ENCODE data around the gene LEAP2. TPM values are rescaled to one million over a fixed set of nuclear protein-coding genes. Genes with fewer than 3 reads are reported as not detected.
"Not testable (repeated sequence)": the region's sequence is repeated elsewhere in the genome, so short reads cannot be mapped to it uniquely, and the experiment has no call there.

LEAP2 gene
- total RNA-seq, 1 experiment from 2014 or later = not detected

DNA sequence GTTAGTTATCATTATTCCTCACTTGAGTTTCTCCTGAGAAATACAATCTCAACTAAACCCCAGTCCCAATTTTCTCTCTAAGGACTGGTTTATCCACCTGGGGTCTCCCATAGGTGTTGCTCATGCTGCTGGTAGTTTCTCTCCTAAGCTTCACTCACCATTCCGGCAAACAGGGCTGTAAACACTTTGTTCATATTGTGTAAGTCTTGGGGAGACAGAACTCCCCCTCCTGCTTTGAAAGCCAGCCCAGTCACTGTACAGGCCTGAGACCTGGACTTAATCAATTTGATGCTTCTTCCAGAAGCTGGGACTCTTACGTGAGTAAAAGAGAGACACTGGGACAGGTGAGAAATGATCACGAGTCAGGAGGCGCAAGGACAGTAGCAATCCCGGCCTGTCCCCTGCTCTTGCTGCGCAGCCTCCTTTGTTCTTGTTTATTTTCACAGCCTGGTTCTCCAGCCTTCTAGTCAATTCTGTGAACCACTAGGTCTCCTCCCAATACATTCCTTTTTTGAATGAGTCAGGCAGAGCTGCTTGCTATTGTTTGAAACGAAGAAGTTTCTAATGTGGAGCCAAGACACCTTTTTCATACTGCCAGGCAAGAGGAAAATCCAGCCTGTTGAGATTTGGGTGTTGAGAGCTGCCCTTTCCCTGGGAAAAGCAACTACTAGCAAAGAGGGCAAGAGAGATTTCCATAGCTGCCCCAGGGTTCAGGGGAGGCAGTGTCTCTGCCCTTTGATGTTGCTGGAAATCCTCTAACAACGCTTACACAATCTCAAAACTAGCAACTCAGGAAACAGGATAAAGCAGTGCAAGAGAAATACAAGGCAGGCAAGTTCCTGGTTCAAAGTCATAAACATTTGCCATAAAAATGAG lies 33.8 kb upstream of the LEAP2 start:
- in situ Hi-C loops (cut with HindIII; ENCODE audit: low sequenced_read_pairs) = no loop called here
- no peak for DNase-seq (ENCODE audit: low spot score)

DNA sequence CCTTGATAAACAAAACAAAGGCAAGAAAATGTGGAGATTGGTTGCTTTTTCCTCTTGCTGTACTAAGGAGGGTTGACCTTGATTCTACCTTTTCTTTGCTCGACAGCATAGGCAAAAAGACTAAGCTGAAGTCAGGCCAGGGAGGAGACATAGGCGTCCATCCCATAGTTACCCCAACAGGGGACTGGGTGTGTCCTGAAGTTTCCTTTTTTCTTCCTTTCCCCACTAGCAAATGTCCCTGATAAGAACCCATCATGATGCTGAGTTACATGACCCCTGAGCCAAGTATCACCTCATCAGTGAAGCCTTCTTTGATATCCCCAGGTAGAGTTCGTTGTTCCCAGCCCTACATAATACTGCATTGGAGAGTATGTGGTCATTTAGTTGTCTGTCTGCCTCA lies 33.2 kb upstream of the LEAP2 start:
- no peak for DNase-seq (ENCODE audit: low spot score)
- in situ Hi-C loops (cut with HindIII; ENCODE audit: low sequenced_read_pairs) = no loop called here

DNA sequence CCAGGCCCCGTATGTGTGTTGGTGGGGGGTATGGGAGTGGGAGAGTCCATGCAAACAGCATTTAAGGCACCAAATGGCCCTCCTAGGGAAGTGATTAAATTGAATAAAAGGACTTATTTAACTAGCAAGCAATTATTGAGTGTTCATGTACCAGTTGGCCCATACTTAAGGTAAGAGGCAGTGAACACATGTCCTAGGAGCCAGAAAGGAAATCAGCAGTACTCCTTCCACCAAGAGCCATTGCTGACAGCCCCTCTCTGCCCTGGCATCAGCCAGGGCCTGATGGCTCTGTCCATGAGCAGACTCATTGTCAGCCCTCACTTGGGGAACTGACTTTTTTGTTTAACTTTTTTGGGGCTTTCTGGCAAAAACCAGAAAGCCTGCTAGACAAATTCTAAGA lies 32.6 kb upstream of the LEAP2 start:
- no peak for DNase-seq (ENCODE audit: low spot score)
- in situ Hi-C loops (cut with HindIII; ENCODE audit: low sequenced_read_pairs) = no loop called here

DNA sequence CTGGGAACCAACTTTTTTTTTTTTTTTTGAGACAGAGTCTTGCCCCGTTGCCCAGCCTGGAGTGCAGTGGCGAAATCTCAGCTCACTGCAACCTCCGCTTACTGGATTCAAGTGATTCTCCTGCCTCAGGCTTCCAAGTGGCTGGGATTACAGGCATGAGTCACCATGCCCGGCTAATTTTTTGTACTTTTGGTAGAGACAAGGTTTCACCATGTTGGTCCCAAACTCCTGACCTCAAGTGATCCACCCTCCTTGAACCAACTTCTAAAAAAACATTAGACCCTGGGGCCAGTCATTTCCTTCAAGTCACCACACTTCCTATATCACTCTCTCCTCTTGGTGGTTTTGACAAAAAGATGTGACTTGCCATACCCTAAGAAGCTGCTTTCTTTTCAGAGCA lies 32.2 kb upstream of the LEAP2 start:
- in situ Hi-C loops (cut with HindIII; ENCODE audit: low sequenced_read_pairs) = no loop called here
- DNase-seq (ENCODE audit: low spot score) = no peak

DNA sequence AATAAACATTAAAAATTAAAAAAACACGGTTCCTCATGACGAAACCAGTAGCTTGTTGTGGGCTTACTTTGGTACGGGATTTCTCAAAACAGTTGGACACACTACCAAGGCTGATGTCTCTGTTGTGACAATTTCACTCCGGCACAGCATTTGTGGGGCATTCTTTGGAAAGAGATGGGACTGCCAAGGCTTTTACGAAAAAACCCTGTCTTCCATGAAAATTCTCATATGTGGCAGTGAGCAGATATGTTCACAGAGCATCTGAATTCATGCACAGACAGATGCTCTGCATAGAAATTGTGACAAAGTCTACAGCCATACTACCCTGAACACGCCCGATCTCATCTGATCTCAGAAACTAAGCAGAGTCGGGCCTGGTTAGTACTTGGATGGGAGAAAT lies 25.2 kb upstream of the LEAP2 start:
- in situ Hi-C loops (cut with HindIII; ENCODE audit: low sequenced_read_pairs) = no loop called here
- no peak for DNase-seq (ENCODE audit: low spot score)

DNA sequence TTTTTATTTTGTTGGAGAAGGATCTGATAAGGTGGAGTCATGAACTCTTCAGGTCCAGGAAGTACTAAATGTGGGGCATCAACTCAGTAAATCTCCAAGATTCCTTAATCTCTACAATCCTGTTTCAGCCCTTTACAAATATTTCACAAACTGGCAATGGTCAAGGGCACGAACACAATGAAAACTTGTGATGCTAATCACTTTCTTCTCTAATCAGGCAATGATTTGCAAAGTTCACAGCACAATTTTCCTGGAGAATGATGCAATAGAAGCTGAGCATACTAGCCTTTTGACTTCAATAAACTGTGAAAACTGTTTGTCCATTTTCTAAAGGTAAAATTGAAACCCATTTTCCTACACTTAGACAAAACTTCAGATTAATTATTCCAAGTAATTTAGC lies 24.1 kb upstream of the LEAP2 start:
- in situ Hi-C loops (cut with HindIII; ENCODE audit: low sequenced_read_pairs) = no loop called here
- no peak for DNase-seq (ENCODE audit: low spot score)

DNA sequence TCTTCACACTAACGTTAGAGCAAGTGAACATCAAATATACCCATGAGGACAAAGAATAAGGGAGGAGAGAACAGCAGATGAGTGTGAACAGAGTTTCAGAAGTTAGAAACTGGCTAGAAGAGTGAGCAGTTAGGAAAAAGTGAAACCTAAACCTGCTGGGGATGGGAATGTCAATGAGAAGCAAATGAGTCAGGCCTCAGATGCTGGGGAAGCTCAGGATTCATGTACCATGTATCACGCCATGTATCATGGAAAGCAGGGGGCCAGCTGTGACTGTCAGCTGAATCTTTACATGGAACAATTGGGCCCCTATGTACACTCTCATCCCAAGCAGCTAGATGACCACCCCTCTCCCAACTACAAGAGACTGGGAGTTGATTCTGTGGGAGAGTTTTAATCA lies 23.4 kb upstream of the LEAP2 start:
- in situ Hi-C loops (cut with HindIII; ENCODE audit: low sequenced_read_pairs) = no loop called here
- DNase-seq (ENCODE audit: low spot score) = no peak

DNA sequence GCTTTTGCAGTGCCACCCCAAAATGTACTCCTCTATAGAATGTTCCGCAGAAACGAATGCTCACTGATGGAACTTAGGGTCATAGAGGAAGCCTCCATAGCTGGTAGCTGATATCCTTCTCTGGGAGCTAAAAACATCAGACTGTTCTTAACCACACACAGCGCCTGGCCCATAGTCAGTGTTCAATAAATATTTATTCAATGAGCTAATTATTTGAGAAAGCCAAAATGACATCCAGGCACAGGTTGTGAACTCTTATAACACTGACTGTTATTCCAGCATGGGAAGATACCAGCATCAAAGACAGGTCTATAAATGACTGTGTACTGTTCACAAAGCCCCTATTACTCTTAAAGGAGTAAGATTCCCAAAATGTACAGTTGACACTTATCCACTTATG lies 20.1 kb upstream of the LEAP2 start:
- no peak for DNase-seq (ENCODE audit: low spot score)
- in situ Hi-C loops (cut with HindIII; ENCODE audit: low sequenced_read_pairs) = no loop called here

DNA sequence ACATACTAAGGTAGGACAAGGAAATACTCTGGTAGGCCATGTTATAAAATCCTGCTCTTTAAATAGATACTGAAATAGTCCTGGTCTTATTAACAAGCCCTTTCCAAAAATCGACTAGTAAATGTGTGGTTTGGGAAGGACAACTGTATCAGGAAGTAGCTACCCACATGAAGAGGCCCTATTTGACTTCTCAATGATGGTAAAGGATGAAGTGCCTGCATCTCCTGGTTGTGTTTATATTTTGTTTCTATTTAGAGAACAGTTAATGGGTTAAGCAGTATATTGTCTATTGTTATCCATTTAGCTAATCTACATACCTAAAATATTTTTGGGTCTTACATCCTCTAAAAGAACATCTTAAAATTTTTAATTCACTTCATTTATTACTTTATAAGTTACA lies 19.7 kb upstream of the LEAP2 start:
- in situ Hi-C loops (cut with HindIII; ENCODE audit: low sequenced_read_pairs) = no loop called here
- DNase-seq (ENCODE audit: low spot score) = no peak

DNA sequence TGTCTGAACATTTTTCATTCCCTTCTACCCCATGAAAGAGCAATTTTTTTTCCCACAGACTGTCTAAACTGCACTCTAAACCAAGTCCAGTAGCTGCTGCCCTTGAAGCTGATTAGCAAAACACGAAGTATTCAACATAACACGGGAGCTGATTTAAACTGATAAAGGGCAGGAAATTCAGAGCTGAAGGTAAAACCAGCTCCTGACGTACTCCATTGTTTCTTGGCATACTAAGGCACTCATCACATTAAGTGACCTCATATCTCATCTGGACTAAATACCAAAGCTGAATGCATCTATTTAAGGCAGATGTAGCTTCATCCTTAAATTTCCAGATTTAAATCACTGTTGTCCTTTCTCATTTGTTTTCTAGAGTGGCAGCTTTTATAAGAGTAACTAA lies 19.2 kb upstream of the LEAP2 start:
- no peak for DNase-seq (ENCODE audit: low spot score)
- in situ Hi-C loops (cut with HindIII; ENCODE audit: low sequenced_read_pairs) = no loop called here

DNA sequence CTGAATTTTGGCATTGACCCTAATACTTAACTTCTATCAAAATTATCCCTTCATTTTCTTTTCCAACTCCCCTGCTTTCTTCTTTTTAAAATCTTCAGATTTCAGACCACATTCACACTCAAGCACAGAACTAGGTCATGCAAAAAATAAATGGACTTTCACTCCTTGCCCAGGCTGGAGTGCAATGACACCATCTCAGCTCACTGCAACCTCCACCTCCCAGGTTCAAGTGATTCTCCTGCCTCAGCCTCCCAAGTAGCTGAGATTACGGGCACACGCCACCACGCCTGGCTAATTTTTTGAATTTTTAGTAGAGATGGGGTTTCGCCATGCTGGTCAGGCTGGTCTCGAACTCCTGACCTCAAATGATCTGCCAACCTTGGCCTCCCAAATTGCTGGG lies 18.5 kb upstream of the LEAP2 start:
- DNase-seq (ENCODE audit: low spot score); in situ Hi-C loops (cut with HindIII; ENCODE audit: low sequenced_read_pairs): not testable (repeated sequence)

DNA sequence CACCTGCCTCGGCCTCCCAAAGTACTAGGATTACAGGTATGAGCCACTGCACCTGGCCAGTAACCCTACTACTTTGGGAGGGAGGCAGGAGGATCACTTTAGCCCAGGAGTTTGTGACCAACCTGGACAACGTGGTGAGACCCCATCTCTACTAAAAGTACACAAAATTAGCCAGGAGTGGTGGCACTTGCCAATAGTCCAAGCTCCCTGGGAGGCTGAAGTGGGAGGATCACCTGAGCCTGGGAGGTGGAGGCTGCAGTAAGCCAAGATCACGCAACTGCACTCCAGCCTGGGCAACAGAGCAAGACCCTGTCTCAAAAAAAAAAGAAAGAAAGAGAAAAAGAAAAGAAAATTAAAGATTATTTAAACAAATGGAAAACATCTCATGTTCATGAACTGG lies 17.5 kb upstream of the LEAP2 start:
- no peak for DNase-seq (ENCODE audit: low spot score)

DNA sequence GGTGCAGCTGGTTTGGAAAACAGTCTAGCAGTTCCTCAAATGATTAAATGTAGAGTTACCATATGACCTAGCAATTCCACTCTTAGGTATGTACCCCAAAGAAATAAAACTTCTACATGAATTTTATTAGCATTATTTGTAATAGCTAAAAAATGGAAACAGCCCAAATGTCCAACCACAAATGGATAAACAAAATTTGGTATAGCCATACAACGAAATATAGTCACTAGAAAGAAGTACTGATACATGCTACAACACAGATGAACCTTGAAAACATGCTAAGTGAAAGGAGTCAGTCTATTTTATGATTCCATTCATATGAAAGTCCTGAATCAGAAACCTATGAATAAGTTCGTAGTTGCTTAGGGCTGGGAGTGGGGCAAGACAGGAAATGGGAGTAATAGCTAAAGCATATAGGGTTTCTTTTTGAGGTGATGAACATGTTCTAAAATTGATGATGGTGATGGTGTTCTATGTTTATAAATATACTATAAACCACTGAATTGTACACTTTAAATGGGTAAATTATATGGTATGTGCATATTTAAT lies 13.5 kb upstream of the LEAP2 start:
- in situ Hi-C loops (cut with HindIII; ENCODE audit: low sequenced_read_pairs) = no loop called here
- no peak for DNase-seq (ENCODE audit: low spot score)

More for the DNA sequence above, 17.5 kb upstream of the LEAP2 start:
- in situ Hi-C loops (cut with HindIII; ENCODE audit: low sequenced_read_pairs) = no loop called here

DNA sequence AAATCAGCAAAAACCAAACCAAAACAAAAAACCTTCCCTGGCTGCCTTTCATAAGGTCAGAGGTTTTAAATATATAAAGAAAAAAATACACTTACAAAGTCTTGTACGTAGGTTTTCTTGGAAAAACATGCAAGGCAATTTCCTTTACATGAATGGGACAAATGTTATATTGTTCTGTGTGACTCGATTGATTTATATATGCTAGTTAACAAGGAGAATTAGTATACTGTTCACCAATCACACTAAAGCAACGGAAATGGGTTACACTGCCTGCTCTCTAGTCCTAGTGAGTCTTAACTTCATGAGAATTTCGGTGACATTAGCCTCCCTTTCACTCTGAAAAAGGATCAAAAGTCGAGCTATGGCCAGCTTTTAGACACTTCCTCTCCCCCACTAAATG lies 12.7 kb upstream of the LEAP2 start:
- DNase-seq (ENCODE audit: low spot score) = no peak
- in situ Hi-C loops (cut with HindIII; ENCODE audit: low sequenced_read_pairs) = no loop called here

DNA sequence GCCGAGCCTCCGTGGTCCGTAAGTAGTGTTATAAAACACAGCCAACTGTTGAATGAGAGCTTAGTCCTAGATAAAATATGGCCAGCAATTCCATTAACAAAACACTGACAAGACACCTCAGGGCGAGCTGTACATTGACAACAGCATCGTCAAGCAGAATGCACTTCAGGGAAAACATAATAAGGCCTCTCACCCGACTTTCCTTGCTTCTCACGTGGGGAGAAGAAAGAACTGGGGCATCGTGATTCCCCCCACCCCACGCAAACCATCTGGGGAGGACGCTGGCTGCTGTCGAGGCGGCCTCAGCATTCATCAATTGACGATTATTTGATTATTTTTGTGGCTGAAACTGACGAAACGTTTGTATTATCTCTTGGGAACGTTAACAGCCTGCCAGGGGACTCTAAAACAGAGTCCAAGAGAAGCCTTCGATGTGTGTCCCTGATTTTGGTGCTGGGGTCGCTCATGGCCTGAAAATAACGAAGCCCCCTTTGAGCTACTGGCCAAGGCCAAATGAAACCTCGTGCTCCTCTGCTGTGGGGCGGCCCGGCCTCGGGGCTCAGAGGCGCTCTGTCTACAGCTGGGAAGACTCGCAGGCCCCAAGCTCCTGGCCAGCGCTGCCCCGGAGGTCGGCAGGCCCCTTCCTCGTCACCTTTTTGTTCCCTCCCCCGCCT lies 7.7 kb upstream of the LEAP2 start:
- no peak for DNase-seq (ENCODE audit: low spot score)
- in situ Hi-C loops (cut with HindIII; ENCODE audit: low sequenced_read_pairs) = no loop called here

DNA sequence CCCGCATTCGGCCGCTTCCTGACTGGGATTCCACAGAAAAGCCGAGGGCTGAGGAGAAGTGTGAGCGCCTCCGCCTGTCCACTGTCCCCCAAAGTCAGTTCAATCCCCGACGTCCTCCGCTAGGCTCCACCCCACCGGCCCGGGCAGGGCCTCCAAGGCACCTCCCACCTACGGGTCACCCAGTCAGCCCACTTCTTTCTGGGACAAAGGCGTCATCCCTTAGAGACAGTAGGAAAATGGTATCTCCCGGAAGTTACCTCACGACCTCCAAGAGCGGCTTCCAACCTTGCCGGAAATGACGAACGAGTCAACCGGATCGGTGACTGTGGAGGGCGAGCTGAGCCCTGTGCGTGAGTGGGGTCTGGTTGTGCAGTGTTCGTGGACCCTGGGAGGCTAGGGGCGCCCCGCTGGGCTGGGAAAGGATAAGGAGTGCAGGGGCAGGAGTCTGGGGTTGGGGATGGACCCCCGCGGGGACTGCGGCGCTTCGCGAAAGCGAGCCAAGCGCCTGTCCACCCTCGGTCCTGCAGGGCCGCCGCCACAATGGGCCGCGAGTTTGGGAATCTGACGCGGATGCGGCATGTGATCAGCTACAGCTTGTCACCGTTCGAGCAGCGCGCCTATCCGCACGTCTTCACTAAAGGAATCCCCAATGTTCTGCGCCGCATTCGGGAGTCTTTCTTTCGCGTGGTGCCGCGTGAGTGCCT lies 7.0 kb upstream of the LEAP2 start, which contains the start of the genes GDF9 and UQCRQ:
TSS of gene GDF9 (minus strand) at position 128 of the 704 bp plus-strand sequence. CDS start 1,936 bp downstream, outside the sequence.
TSS of gene UQCRQ (plus strand) at position 301 of the 704 bp plus-strand sequence. CDS start at position 541, 240 bp downstream.
- peak; percentile 100 for DNase-seq (ENCODE audit: low spot score)
- in situ Hi-C loops (cut with HindIII; ENCODE audit: low sequenced_read_pairs) = no loop called here

DNA sequence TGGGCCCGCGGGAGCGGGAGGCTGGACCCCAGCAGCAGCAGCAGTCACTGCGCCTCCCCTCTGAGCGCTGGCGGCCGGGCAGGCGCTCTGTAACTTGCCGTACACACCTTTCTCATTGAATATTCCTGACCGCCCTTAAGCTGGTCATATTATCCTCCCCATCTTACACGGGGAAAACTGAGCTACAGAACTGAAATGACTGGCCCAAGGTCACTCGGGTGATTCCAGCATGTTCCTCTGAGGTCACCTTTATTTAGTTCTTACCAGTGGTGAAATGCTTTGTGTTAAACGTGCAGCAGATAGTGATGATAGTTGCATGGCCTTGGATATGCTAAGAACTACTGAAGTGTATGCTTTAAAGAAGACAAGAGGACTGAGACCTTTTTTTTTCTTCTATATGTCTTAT lies 6.4 kb upstream of the LEAP2 start:
- DNase-seq (ENCODE audit: low spot score) = no peak
- in situ Hi-C loops (cut with HindIII; ENCODE audit: low sequenced_read_pairs) = no loop called here

DNA sequence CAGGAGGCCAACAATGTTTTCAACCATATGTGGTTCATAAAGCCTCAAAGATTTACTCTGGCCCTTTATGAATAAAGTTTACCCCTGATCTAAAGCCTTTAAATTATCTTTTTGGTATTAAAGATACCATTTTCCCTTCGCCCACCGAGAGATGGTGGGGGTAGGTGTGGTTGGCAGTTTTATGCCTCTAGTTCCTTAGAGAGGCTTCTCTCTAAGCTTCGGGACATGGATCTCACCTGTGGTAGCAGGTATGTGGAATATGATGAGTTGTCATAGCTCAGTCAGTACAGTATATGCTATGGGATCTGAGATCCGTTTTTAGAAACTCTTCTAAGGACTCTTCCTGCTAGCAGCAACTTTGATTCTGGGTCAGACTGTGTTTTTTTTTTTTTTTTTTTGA lies 4.7 kb upstream of the LEAP2 start:
- no peak for DNase-seq (ENCODE audit: low spot score)
- in situ Hi-C loops (cut with HindIII; ENCODE audit: low sequenced_read_pairs) = no loop called here

DNA sequence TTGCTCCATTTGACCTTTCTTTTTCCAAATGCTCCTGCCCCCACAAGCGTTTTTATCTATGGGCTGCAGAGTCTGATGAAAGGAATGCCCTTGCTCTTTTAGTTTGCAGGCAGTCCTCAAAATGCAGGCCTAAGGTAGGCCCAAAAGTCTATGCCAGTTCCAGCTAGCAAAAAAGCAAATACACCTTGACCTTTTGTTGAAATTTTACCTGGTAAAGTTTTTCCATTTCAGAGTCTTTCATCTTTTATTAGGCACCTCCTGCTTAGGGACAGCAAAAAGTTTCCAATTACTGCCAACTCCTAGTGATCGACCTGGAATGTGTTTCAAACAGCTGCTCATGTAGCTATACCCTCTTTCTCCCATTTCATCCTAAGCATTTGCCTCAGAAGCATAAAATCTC lies 2.7 kb upstream of the LEAP2 start:
- DNase-seq (ENCODE audit: low spot score) = no peak
- in situ Hi-C loops (cut with HindIII; ENCODE audit: low sequenced_read_pairs) = no loop called here

All from G401 (cell line).